Stimulated activated effector memory CD8-positive, alpha-beta T cell treated with anti-CD3 and anti-CD28 coated beads, Interleukin-12 subunit alpha, Interleukin-12 subunit beta, amount 100 ng/mL, for 72 hours (primary cell): ENCODE measurements around the gene GDF7.
"Not testable (repeated sequence)": the region's sequence is repeated elsewhere in the genome, so short reads cannot be mapped to it uniquely, and the experiment has no call there.

ENCODE experiments used
- ATAC-seq: fragments of 150-1000 bp; cut with Tn5 transposase; 2 replicates; pipeline ENCODE4 v1.10.0; 2021
- DNase-seq, 2 donors: peaks; one replicate each; pipeline ENCODE4 v3.0.0; 2021 to 2022; ENCODE audit warnings: low spot score in 2 of 2
- H3K27ac Mint-ChIP-seq: one replicate; pipeline ENCODE4 v1.8.0; 2022; ENCODE audit warnings: mild to moderate bottlenecking, mixed read lengths
- H3K36me3 Mint-ChIP-seq: one replicate; pipeline ENCODE4 v1.8.0; 2022; ENCODE audit warnings: mild to moderate bottlenecking, mixed read lengths
- H3K4me1 Mint-ChIP-seq: one replicate; pipeline ENCODE4 v1.8.0; 2022; ENCODE audit warnings: mixed read lengths
- H3K4me3 Mint-ChIP-seq: one replicate; pipeline ENCODE4 v1.8.0; 2022; ENCODE audit warnings: mild to moderate bottlenecking, mixed read lengths
- H3K9me3 Mint-ChIP-seq: one replicate; pipeline ENCODE4 v1.8.0; 2022; ENCODE audit warnings: mixed read lengths

The GDF7 gene

DNA sequence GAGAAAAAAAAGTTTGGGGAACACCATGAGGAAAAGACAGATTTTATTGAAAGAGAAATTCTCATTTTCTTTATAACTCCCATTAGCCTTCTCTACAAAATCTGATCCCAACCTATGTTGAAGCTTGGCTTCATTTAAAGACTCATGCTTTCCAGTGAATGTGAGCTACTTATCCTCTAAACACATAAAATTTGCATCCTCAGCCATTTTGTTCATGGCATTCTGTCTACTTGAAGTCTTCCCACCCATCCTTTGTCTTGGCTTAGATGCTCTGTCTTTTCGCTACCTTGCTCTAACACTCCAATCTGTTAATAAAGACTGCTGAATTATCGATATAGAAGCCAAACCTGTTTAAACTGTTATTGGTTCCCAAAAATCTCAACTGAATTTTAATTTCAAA is 39.3 kb downstream of the GDF7 start:
- H3K27ac Mint-ChIP-seq: no peak overlapping the region
- no peak overlapping the region for H3K4me3 Mint-ChIP-seq
- no peaks in the 10 kb centered on the region for H3K9me3 Mint-ChIP-seq
- peaks cover 13% of the 10 kb centered on the region for H3K36me3 Mint-ChIP-seq
- H3K4me1 Mint-ChIP-seq: peaks cover 6% of the 10 kb centered on the region
- ATAC-seq (no peak), DNase-seq (no peak)

DNA sequence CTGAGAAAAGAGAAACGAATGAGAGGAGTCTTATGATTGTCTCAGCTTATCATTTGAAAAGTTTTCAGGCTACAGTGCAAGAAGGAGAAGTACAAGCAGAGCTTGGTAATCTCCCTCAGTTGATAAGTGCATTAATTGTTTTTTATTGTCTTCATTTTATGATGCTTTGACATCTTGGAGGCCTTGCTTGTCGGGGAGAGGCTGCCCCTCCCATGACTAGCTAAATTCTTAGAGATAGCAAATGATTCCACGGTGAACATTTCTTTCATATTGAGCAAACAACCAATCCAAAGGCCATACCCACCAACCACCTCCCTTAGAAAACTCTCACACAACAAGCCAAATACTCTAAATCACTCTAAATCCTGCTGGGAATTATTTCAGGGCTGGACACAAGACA is 39.8 kb downstream of the GDF7 start:
- Mint-ChIP-seq H3K9me3 (no peaks in the 10 kb centered on the region), H3K27ac (no peak overlapping the region)

DNA sequence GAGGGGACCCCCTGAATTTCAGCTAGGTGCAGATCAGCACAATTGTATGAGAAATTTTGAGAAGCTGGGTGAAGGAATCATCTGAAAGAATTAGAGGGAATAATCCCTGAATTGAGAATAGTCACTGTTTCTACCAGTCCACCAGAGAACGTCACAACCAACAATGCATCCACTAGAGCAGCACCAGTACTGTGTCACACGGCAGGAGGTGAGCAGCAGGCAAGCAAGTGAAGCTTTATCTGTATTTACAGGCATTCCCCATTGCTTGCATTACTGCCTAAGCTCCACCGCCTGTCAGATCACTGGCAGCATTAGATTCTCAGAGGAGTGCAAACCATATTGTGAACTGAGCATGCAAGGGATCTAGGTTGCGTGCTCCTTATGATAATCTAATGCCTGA is 40.7 kb downstream of the GDF7 start:
- H3K4me3 Mint-ChIP-seq: no peak overlapping the region
- DNase-seq (no peak), ATAC-seq (no peak)
- no peak overlapping the region for H3K27ac Mint-ChIP-seq
- H3K36me3 Mint-ChIP-seq: peaks cover 11% of the 10 kb centered on the region
- peaks cover 9% of the 10 kb centered on the region for H3K4me1 Mint-ChIP-seq
- no peaks in the 10 kb centered on the region for H3K9me3 Mint-ChIP-seq

More for the DNA sequence above, 39.8 kb downstream of the GDF7 start:
- H3K36me3 Mint-ChIP-seq: peaks cover 11% of the 10 kb centered on the region
- peaks cover 9% of the 10 kb centered on the region for H3K4me1 Mint-ChIP-seq
- ATAC-seq (no peak), DNase-seq (no peak)
- no peak overlapping the region for H3K4me3 Mint-ChIP-seq

GRCh38 chr2:20711641-20712040 is 44.7 kb downstream of the GDF7 start:
- Mint-ChIP-seq H3K36me3 (peaks cover 11% of the 10 kb centered on the region), H3K4me1 (peaks cover 17% of the 10 kb centered on the region)
- not testable (repeated sequence) for H3K9me3 Mint-ChIP-seq, H3K27ac Mint-ChIP-seq, H3K4me3 Mint-ChIP-seq, DNase-seq, ATAC-seq

GRCh38 chr2:20713585-20713984 is 46.6 kb downstream of the GDF7 start:
- not testable (repeated sequence) for ATAC-seq, H3K4me3 Mint-ChIP-seq, DNase-seq, H3K27ac Mint-ChIP-seq
- Mint-ChIP-seq H3K4me1 (peaks cover 17% of the 10 kb centered on the region), H3K36me3 (peaks cover 11% of the 10 kb centered on the region), H3K9me3 (peaks cover 11% of the 10 kb centered on the region)

DNA sequence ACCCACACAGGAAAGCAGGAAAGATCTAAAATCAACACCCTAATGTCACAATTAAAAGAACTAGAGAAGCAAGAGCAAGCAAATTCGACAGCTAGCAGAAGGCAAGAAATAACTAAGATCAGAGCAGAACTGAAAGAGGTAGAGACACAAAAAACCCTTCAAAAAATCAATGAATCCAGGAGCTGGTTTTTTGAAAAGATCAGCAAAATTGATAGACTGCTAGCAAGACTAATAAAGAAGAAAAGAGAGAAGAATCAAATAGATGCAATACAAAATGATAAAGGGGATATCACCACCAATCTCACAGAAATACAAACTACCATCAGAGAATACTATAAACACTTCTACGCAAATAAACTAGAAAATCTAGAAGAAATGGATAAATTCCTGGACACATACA is 47.5 kb downstream of the GDF7 start:
- H3K9me3 Mint-ChIP-seq: peaks cover 14% of the 10 kb centered on the region

GRCh38 chr2:20716164-20716563 is 49.2 kb downstream of the GDF7 start:
- H3K4me3 Mint-ChIP-seq, H3K36me3 Mint-ChIP-seq, H3K27ac Mint-ChIP-seq, DNase-seq, ATAC-seq: not testable (repeated sequence)
- peaks cover 19% of the 10 kb centered on the region for H3K4me1 Mint-ChIP-seq
- H3K9me3 Mint-ChIP-seq: peaks cover 17% of the 10 kb centered on the region

More for the DNA sequence above, 47.5 kb downstream of the GDF7 start:
- Mint-ChIP-seq H3K4me1 (peaks cover 20% of the 10 kb centered on the region), H3K36me3 (peaks cover 11% of the 10 kb centered on the region)
- DNase-seq, H3K27ac Mint-ChIP-seq, H3K4me3 Mint-ChIP-seq, ATAC-seq: not testable (repeated sequence)

GRCh38 chr2:20717641-20718040 is 50.7 kb downstream of the GDF7 start:
- ATAC-seq (no peak), DNase-seq (no peak)
- Mint-ChIP-seq H3K4me3 (no peak overlapping the region), H3K4me1 (peaks cover 16% of the 10 kb centered on the region), H3K9me3 (peaks cover 17% of the 10 kb centered on the region), H3K27ac (no peak overlapping the region), H3K36me3 (peaks cover 7% of the 10 kb centered on the region)

DNA sequence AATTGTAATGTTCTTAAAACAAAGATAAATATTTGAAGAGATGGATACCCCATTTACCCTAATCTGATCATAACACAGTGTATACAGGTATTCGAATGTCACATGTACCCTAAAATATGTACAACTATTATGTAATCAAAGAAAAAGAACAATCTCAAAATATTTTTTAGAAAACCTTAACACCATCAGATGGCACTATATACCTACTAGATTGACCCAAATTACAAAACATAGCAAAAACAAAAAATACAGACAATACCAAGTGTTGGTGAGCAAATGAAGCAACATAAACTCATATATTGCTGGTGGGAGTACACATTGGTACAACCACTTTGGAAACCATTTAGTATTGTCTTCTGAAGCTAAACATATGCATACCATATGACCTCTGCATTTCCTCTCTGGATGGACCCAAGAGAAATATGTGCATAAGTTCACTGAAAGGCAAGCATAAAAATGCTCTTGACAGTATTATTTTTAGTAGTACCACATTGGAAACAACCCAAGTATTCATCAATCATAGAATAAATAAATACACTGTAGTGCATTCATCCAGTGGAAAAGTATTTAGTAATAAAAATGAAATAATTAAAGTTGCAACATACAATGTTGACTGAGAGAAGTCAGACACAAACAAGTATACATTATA is 55.8 kb downstream of the GDF7 start:
- Mint-ChIP-seq H3K36me3 (peaks cover 7% of the 10 kb centered on the region), H3K4me1 (peaks cover 8% of the 10 kb centered on the region), H3K4me3 (no peak overlapping the region), H3K27ac (no peak overlapping the region), H3K9me3 (peaks cover 10% of the 10 kb centered on the region)
- DNase-seq (no peak), ATAC-seq (no peak)

- Mint-ChIP-seq H3K36me3 (peaks cover 7% of the 10 kb centered on the region), H3K27ac (no peak overlapping the region)
- DNase-seq: no peak
Measured at GRCh38 chr2:20723543-20723942, 56.6 kb downstream of the GDF7 start.

DNA sequence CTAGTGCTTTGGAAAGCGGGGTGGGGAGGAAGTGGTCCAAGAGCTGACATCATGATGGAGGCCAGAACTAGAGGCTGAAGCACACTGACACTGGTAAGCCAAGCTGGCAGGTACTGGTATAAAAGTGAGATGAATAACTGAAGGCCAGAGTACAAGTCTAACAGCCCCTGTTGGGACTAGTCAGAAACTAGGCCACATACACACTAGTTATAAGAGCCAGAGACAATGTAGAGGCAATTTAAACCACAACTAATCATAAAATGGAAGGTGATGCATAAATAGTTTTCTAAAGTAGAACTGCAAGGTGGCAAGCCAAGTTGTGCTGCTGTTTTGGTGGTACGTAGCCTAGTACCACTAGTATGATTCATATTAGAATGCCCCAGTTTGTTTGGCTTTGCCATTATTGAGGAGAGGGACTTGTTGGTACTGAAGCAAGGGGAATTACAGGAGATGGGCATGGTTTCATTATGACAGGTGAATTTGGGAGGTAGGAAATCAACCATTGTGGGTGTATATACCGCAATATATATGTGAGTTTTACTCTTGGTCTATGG is 57.6 kb downstream of the GDF7 start:
- Mint-ChIP-seq H3K4me1 (peaks cover 4% of the 10 kb centered on the region), H3K9me3 (peaks cover 3% of the 10 kb centered on the region), H3K4me3 (no peak overlapping the region), H3K27ac (no peak overlapping the region), H3K36me3 (peaks cover 7% of the 10 kb centered on the region)
- DNase-seq (no peak), ATAC-seq (peak; percentile 63)

More at GRCh38 chr2:20723543-20723942, 56.6 kb downstream of the GDF7 start:
- peaks cover 6% of the 10 kb centered on the region for H3K9me3 Mint-ChIP-seq
- H3K4me3 Mint-ChIP-seq: no peak overlapping the region
- peaks cover 8% of the 10 kb centered on the region for H3K4me1 Mint-ChIP-seq
- ATAC-seq: no peak

DNA sequence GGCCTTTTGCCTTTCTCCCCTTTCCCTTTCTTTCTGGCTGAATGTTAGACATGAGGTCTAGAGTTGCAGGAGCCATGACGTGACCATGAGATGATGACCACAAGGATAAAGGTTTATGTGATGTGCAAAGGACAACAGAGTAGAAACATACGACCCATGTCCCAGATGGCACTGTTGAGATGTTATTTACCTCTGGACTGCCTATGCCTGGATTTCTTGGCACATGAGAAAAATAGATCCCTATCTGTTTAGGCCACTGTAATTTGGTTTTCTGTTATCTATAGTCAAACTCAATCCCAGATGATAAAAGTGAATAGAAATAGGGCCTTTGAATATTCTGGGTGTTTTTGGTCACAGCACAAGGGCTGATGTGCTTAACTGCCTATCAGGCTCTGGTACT is 58.8 kb downstream of the GDF7 start:
- Mint-ChIP-seq H3K27ac (no peak overlapping the region), H3K4me1 (no peaks in the 10 kb centered on the region), H3K4me3 (no peak overlapping the region), H3K36me3 (peaks cover 11% of the 10 kb centered on the region), H3K9me3 (no peaks in the 10 kb centered on the region)
- no peak for DNase-seq
- ATAC-seq: no peak

- H3K27ac Mint-ChIP-seq: no peak overlapping the region
- peaks cover 15% of the 10 kb centered on the region for H3K36me3 Mint-ChIP-seq
- DNase-seq: no peak
- no peaks in the 10 kb centered on the region for H3K4me1 Mint-ChIP-seq
- H3K9me3 Mint-ChIP-seq: no peaks in the 10 kb centered on the region
- no peak for ATAC-seq
- H3K4me3 Mint-ChIP-seq: no peak overlapping the region
Measured at GRCh38 chr2:20726913-20727312, 60.0 kb downstream of the GDF7 start.

- Mint-ChIP-seq H3K27ac (no peak overlapping the region), H3K4me1 (no peaks in the 10 kb centered on the region), H3K36me3 (peaks cover 11% of the 10 kb centered on the region), H3K4me3 (no peak overlapping the region), H3K9me3 (no peaks in the 10 kb centered on the region)
- DNase-seq (no peak), ATAC-seq (no peak)
Measured at GRCh38 chr2:20728114-20728758, 61.3 kb downstream of the GDF7 start.
